Esophagus (tissue), 2 donors: ENCODE data around the gene BUD31. TPM values are rescaled to one million over a fixed set of nuclear protein-coding genes. Genes with fewer than 3 reads are reported as not detected.

Source experiments
- polyA plus RNA-seq, 2 donors: library from polyadenylated mRNA; stranded (reverse); fragments of 200-250 nt; gene quantifications; one replicate each; pipeline ENCODE4 v1.2.3, GENCODE V29; 2013
- donor health status: healthy with polysubstance abuse.
- donor health status: Bipolar disorder and iron deficiency.

BUD31 gene
- polyA plus RNA-seq, 2 donors = 93.8 to 100 TPM

Other genes with a start within 250 kb of the BUD31 start
- gene KPNA7, start 200.9 kb upstream of the BUD31 start, polyA plus RNA-seq = under 1 TPM; 0.39 to 0.81 TPM
- gene MYH16, start 136.1 kb upstream of the BUD31 start, polyA plus RNA-seq = under 1 TPM in 1 of 2 donors, not detected in 1; 0.04 TPM
- gene ARPC1A, start 83.1 kb upstream of the BUD31 start, polyA plus RNA-seq = 100 to 1,000 TPM; 150 to 209 TPM
- gene ARPC1B, start 34.2 kb upstream of the BUD31 start, polyA plus RNA-seq = 10 to 100 TPM; 18.0 to 55.7 TPM
- 100 to 1,000 TPM; 110 to 182 TPM for gene PDAP1, start 372 bp upstream of the BUD31 start, polyA plus RNA-seq
- gene PTCD1, start 29.8 kb downstream of the BUD31 start, polyA plus RNA-seq = 1 to 10 TPM; 3.2 to 3.6 TPM
- gene CPSF4, start 30.0 kb downstream of the BUD31 start, polyA plus RNA-seq = 10 to 100 TPM; 22.5 to 24.3 TPM
- gene ATP5MF, start 57.2 kb downstream of the BUD31 start, polyA plus RNA-seq = 1,000 to 10,000 TPM; 1,217 to 1,445 TPM
- 10 to 100 TPM in 1 of 2 donors, 1 to 10 TPM in 1; 4.7 to 11.3 TPM for gene ZNF789, start 63.9 kb downstream of the BUD31 start, polyA plus RNA-seq
- gene ZNF394, start 91.3 kb downstream of the BUD31 start, polyA plus RNA-seq = 10 to 100 TPM; 15.2 to 19.8 TPM
- 1 to 10 TPM; 2.2 to 2.5 TPM for gene ZKSCAN5, start 95.7 kb downstream of the BUD31 start, polyA plus RNA-seq
- 1 to 10 TPM; 2.8 to 3.8 TPM for gene FAM200A, start 143.1 kb downstream of the BUD31 start, polyA plus RNA-seq
- gene ZNF655, start 149.7 kb downstream of the BUD31 start, polyA plus RNA-seq = 10 to 100 TPM; 56.9 to 80.5 TPM
- gene TMEM225B, start 189.3 kb downstream of the BUD31 start, polyA plus RNA-seq = under 1 TPM; 0.66 to 0.96 TPM
- gene ZSCAN25, start 208.0 kb downstream of the BUD31 start, polyA plus RNA-seq = 1 to 10 TPM; 4.4 to 4.5 TPM